Measurements from ENCODE around the gene MRPS18B.

Gene MRPS18B

GRCh38 chr6:30610065-30610464 is 7.6 kb upstream of the MRPS18B start:
- no peak for DNase-seq

- DNase-seq = no peak
Observed at GRCh38 chr6:30611150-30611855, 6.3 kb upstream of the MRPS18B start.

- DNase-seq = no peak
Observed at GRCh38 chr6:30611856-30612194, 5.8 kb upstream of the MRPS18B start.

GRCh38 chr6:30612213-30612612 is 5.4 kb upstream of the MRPS18B start:
- DNase-seq = no peak

GRCh38 chr6:30612687-30613248 is 4.9 kb upstream of the MRPS18B start:
- no peak for DNase-seq

GRCh38 chr6:30613251-30614043 is 4.2 kb upstream of the MRPS18B start:
- DNase-seq = no peak

- peak; percentile 52 for DNase-seq
Observed at GRCh38 chr6:30614044-30614842, 3.4 kb upstream of the MRPS18B start.

- peak; percentile 95 for DNase-seq
Observed at GRCh38 chr6:30614843-30615218, 2.8 kb upstream of the MRPS18B start.

- no peak for DNase-seq
Observed at GRCh38 chr6:30615219-30615957, 2.3 kb upstream of the MRPS18B start.

GRCh38 chr6:30615958-30616810 is 1.5 kb upstream of the MRPS18B start:
- peak; percentile 78 for DNase-seq

- DNase-seq = peak; percentile 100
Observed at GRCh38 chr6:30616811-30617564, 652 bp upstream of the MRPS18B start, which contains the start of gene PPP1R10. PPP1R10 (minus strand) TSS chr6:30617243; CDS start chr6:30609944, 7,299 bp downstream.

GRCh38 chr6:30618270-30618797 is 694 bp downstream of the MRPS18B start:
- DNase-seq = no peak

- DNase-seq = no peak
Observed at GRCh38 chr6:30619561-30619960, 1.9 kb downstream of the MRPS18B start.

GRCh38 chr6:30625511-30625910 is 7.9 kb downstream of the MRPS18B start:
- no peak for DNase-seq

- peak; percentile 94 for DNase-seq
Observed at GRCh38 chr6:30626484-30627366, 9.1 kb downstream of the MRPS18B start, which contains the start of gene ATAT1. ATAT1 (plus strand) TSS chr6:30626874.

- no peak for DNase-seq
Observed at GRCh38 chr6:30635834-30636233, 18.2 kb downstream of the MRPS18B start.

GRCh38 chr6:30640481-30640880 is 22.8 kb downstream of the MRPS18B start:
- DNase-seq = no peak

- DNase-seq = no peak
Observed at GRCh38 chr6:30641048-30641447, 23.4 kb downstream of the MRPS18B start.

- no peak for DNase-seq
Observed at GRCh38 chr6:30643656-30644055, 26.0 kb downstream of the MRPS18B start.

All from retina (tissue), 1 donor.